ENCODE results near the gene CDC42BPB. TPM values are rescaled to one million over a fixed set of nuclear protein-coding genes. Genes with fewer than 3 reads are reported as not detected.

The CDC42BPB gene
- total RNA-seq, 4 donors from 2014 or later: 85.8 to 170 (median 102) TPM

GRCh38 chr14:102885737-102886447 lies 171.5 kb downstream of the CDC42BPB start:
- no peak for TF ChIP-seq CTCF (IDR thresholded peaks at IDR 0.05; ENCODE audit: low read depth)

GRCh38 chr14:102883554-102883953 lies 173.8 kb downstream of the CDC42BPB start:
- TF ChIP-seq CTCF (IDR thresholded peaks at IDR 0.05; ENCODE audit: low read depth): no peak

GRCh38 chr14:102883089-102883541 lies 174.2 kb downstream of the CDC42BPB start:
- TF ChIP-seq CTCF (IDR thresholded peaks at IDR 0.05; ENCODE audit: low read depth): no peak

Other genes starting within 250 kb of the CDC42BPB start
- gene AMN, start 134.9 kb downstream of the CDC42BPB start, total RNA-seq: 1 to 10 TPM in 1 of 4 donors, under 1 TPM in 1, not detected in 2; 0.66 to 1.9 TPM
- 1 to 10 TPM in 2 of 4 donors, not detected in 2; 1.4 to 2.1 TPM for gene LBHD2, start 26.7 kb upstream of the CDC42BPB start, total RNA-seq
- gene EXOC3L4, start 37.2 kb upstream of the CDC42BPB start, total RNA-seq: under 1 TPM in 2 of 4 donors, not detected in 2; 0.22 to 0.68 TPM
- gene TNFAIP2, start 65.9 kb upstream of the CDC42BPB start, total RNA-seq: 100 to 1,000 TPM in 1 of 4 donors, 10 to 100 TPM in 3; 54.7 to 145 (median 65.4) TPM